Keratinocyte (primary cell): ENCODE results near the gene MERTK. TPM values are rescaled to one million over a fixed set of nuclear protein-coding genes. Genes with fewer than 3 reads are reported as not detected.

Experiments used
- DNase-seq: peaks from one replicate; pipeline ENCODE4 v3.0.0-alpha.2; 2011; ENCODE audit warnings: low read depth, missing footprints, low spot score
- FAIRE-seq: peaks from 2 replicates; lab custom pipeline; 2011; peaks lifted over from hg19 to GRCh38; lab: Jason Lieb, UNC
- H2AFZ ChIP-seq: 2 replicates; pipeline ENCODE4 v1.6.0; 2012; ENCODE audit warnings: low read length, control low read depth, inconsistent platforms; ENCODE audit not compliant: control insufficient read depth
- H3K27ac ChIP-seq: 2 replicates; pipeline ENCODE4 v1.5.1; 2011; ENCODE audit warnings: low read length; ENCODE audit not compliant: control insufficient read depth, insufficient read depth
- H3K27me3 ChIP-seq: 3 replicates; pipeline ENCODE4 v1.6.0; 2011; ENCODE audit warnings: low read length; ENCODE audit not compliant: control insufficient read depth, insufficient read depth; ENCODE audit errors: extremely low read depth
- H3K36me3 ChIP-seq, 2 experiments: 2 replicates in 1 of 2; 3 replicates in 1 of 2; pipeline ENCODE4 v1.5.1; 2011; ENCODE audit warnings: low read length in 2 of 2, mild to moderate bottlenecking in 1 of 2; ENCODE audit not compliant: control insufficient read depth in 2 of 2, insufficient read depth in 2 of 2; ENCODE audit errors: extremely low read depth in 1 of 2
- H3K4me1 ChIP-seq: 3 replicates; pipeline ENCODE4 v1.5.1; 2011; ENCODE audit warnings: low read length; ENCODE audit not compliant: control insufficient read depth, insufficient read depth; ENCODE audit errors: extremely low read depth
- H3K4me2 ChIP-seq: 3 replicates; pipeline ENCODE4 v1.6.0; 2011; ENCODE audit warnings: low read depth, low read length; ENCODE audit not compliant: control insufficient read depth, insufficient read depth; ENCODE audit errors: extremely low read depth
- H3K4me3 ChIP-seq, 3 experiments: fragments of 200-600 bp in 1 of 3; sonication (generic) in 1 of 3; 2 replicates in 2 of 3; 3 replicates in 1 of 3; pipeline ENCODE4 v1.5.1; 2011 to 2016; ENCODE audit warnings: low read length in 3 of 3, mild to moderate bottlenecking in 3 of 3, control low read depth in 2 of 3, inconsistent platforms in 1 of 3, low read depth in 1 of 3, mixed read lengths in 1 of 3, mixed run types in 1 of 3, moderate library complexity in 1 of 3; ENCODE audit not compliant: control insufficient read depth in 2 of 3, insufficient read depth in 2 of 3; ENCODE audit errors: extremely low read depth in 1 of 3
- H3K79me2 ChIP-seq: 2 replicates; pipeline ENCODE4 v1.6.0; 2012; ENCODE audit warnings: low read length; ENCODE audit not compliant: control insufficient read depth, insufficient read depth
- H3K9ac ChIP-seq: 3 replicates; pipeline ENCODE4 v1.6.0; 2011; ENCODE audit warnings: low read length; ENCODE audit not compliant: control insufficient read depth, insufficient read depth; ENCODE audit errors: extremely low read depth
- H3K9me1 ChIP-seq: 3 replicates; pipeline ENCODE4 v1.6.0; 2011; ENCODE audit warnings: low read length; ENCODE audit not compliant: control insufficient read depth, insufficient read depth; ENCODE audit errors: extremely low read depth
- H3K9me3 ChIP-seq: 2 replicates; pipeline ENCODE4 v1.5.1; 2012; ENCODE audit warnings: low read depth, low read length; ENCODE audit not compliant: control insufficient read depth
- H4K20me1 ChIP-seq: 3 replicates; pipeline ENCODE4 v1.6.0; 2011; ENCODE audit warnings: low read length; ENCODE audit not compliant: control insufficient read depth, insufficient read depth; ENCODE audit errors: extremely low read depth
- CTCF ChIP-seq, 3 experiments: IDR thresholded peaks in 1 of 3; conservative IDR thresholded peaks in 1 of 3; optimal IDR thresholded peaks in 1 of 3; 2 replicates in 2 of 3; 3 replicates in 1 of 3; pipeline versions ENCODE3 to v1.5.1; 2011; ENCODE audit warnings: low read length in 3 of 3, mild to moderate bottlenecking in 3 of 3, moderate library complexity in 2 of 3, control low read depth in 1 of 3, inconsistent platforms in 1 of 3; ENCODE audit not compliant: insufficient read depth in 2 of 3; ENCODE audit errors: extremely low read depth in 1 of 3
- EZH2 ChIP-seq: IDR thresholded peaks from one replicate; pipeline ENCODE4 v1.6.1; 2012; ENCODE audit warnings: inconsistent platforms, mild to moderate bottlenecking, low read length, moderate library complexity
- dilution Hi-C: fragments of 300-500 bp; cut with MboI; formaldehyde crosslinking; loops from one replicate; pipeline ENCODE4 v1.7.0; 2020; ENCODE audit warnings: low sequenced_read_pairs; ENCODE audit not compliant: extremely low pct_ligation_motif_present
- polyA plus RNA-seq, 5 experiments: library from polyadenylated mRNA; depleted of rRNA in 3 of 5; stranded (reverse) in 3 of 5; stranded (forward) in 1 of 5; unstranded in 1 of 5; fragments of >200 nt; gene quantifications; 1 replicate in 1 of 5; 2 replicates in 3 of 5; 3 replicates in 1 of 5; pipeline versions ENCODE4 v1.2.1 to v1.2.3, GENCODE V29; 2011 to 2012; ENCODE audit warnings: missing spikeins in 2 of 5, low read depth in 1 of 5, low replicate concordance in 1 of 5

MERTK gene
- polyA plus RNA-seq, 1 donor (not counting 4 experiments of a cell fraction or from before 2014, with no cell fraction given): 0.14 TPM

GRCh38 chr2:112047537-112048235 lies 149.3 kb downstream of the MERTK start:
- Histone ChIP-seq H3K9ac (no peak overlapping the region), H3K4me2 (no peak overlapping the region), H2AFZ (no peak overlapping the region), H3K4me1 (no peaks in the 10 kb centered on the region), H3K36me3 (no peaks in the 10 kb centered on the region), H4K20me1 (no peaks in the 10 kb centered on the region), H3K79me2 (no peaks in the 10 kb centered on the region), H3K27me3 (no peaks in the 10 kb centered on the region), H3K9me3 (no peaks in the 10 kb centered on the region), H3K4me3 (no peak overlapping the region), H3K9me1 (no peaks in the 10 kb centered on the region), H3K27ac (no peak overlapping the region)
- dilution Hi-C loops: no loop called here
- DNase-seq: no peak
- FAIRE-seq: no peak
- no peak for TF ChIP-seq EZH2
- TF ChIP-seq CTCF (optimal IDR thresholded peaks at IDR 0.05 in 1 of 3, IDR thresholded peaks at IDR 0.05 in 1 of 3, conservative IDR thresholded peaks at IDR 0.05 in 1 of 3; ENCODE audit: extremely low read depth in 1 of 3, insufficient read depth in 2 of 3, low read length in 3 of 3): no peak

GRCh38 chr2:112048236-112048592 lies 149.8 kb downstream of the MERTK start:
- Histone ChIP-seq H3K9me3 (no peaks in the 10 kb centered on the region), H3K9ac (no peak overlapping the region), H3K9me1 (no peaks in the 10 kb centered on the region), H4K20me1 (no peaks in the 10 kb centered on the region), H3K79me2 (no peaks in the 10 kb centered on the region), H3K27ac (no peak overlapping the region), H3K4me2 (no peak overlapping the region), H2AFZ (no peak overlapping the region), H3K36me3 (no peaks in the 10 kb centered on the region), H3K27me3 (no peaks in the 10 kb centered on the region), H3K4me1 (no peaks in the 10 kb centered on the region), H3K4me3 (no peak overlapping the region)
- DNase-seq (no peak), FAIRE-seq (no peak)
- dilution Hi-C loops: no loop called here
- TF ChIP-seq EZH2 (no peak), CTCF (optimal IDR thresholded peaks at IDR 0.05 in 1 of 3, IDR thresholded peaks at IDR 0.05 in 1 of 3, conservative IDR thresholded peaks at IDR 0.05 in 1 of 3; ENCODE audit: extremely low read depth in 1 of 3, insufficient read depth in 2 of 3, low read length in 3 of 3) (no peak)
